ENCODE data around the gene HPDL.

DNA sequence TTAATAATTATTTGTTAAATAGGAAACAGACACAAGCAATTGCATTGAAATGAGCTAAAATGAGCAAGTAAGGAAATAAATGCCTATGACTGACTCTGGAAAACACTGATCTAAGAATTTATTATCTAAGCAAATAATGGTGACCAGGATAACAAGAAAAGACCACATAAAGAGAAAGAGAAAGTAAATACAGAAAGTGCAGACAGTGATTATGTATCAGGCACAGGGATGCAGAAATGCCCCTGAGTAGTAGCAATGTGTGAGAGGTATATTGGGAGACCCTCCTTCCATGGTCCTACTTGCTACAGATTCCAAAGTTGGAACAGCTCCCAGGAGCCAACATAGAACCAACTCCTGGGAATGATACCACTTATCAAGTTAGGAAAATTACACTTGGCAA, 46.9 kb downstream of the HPDL start:
- TF ChIP-seq, protein P1, sequence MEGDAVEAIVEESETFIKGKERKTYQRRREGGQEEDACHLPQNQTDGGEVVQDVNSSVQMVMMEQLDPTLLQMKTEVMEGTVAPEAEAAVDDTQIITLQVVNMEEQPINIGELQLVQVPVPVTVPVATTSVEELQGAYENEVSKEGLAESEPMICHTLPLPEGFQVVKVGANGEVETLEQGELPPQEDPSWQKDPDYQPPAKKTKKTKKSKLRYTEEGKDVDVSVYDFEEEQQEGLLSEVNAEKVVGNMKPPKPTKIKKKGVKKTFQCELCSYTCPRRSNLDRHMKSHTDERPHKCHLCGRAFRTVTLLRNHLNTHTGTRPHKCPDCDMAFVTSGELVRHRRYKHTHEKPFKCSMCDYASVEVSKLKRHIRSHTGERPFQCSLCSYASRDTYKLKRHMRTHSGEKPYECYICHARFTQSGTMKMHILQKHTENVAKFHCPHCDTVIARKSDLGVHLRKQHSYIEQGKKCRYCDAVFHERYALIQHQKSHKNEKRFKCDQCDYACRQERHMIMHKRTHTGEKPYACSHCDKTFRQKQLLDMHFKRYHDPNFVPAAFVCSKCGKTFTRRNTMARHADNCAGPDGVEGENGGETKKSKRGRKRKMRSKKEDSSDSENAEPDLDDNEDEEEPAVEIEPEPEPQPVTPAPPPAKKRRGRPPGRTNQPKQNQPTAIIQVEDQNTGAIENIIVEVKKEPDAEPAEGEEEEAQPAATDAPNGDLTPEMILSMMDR (IDR thresholded peaks at IDR 0.05) = no peak
- TF ChIP-seq POLR2AphosphoS5 (IDR thresholded peaks at IDR 0.05) = no peak

Measured in prostate gland (tissue), 2 donors.